Colonic mucosa (tissue), 4 donors: ENCODE measurements around the gene JAKMIP2. TPM values are rescaled to one million over a fixed set of nuclear protein-coding genes. Genes with fewer than 3 reads are reported as not detected.

Experiments used
- DNase-seq: peaks from one replicate; pipeline ENCODE4 v3.0.0-alpha.2; 2020
- H3K27ac ChIP-seq: fragments of 200-600 bp; one replicate; pipeline ENCODE4 v1.8.0; 2021
- H3K27me3 ChIP-seq: fragments of 200-600 bp; one replicate; pipeline ENCODE4 v1.8.0; 2021
- H3K36me3 ChIP-seq: fragments of 200-600 bp; one replicate; pipeline ENCODE4 v1.8.0; 2021
- H3K4me1 ChIP-seq: fragments of 200-600 bp; one replicate; pipeline ENCODE4 v1.8.0; 2021; ENCODE audit warnings: mild to moderate bottlenecking
- H3K4me3 ChIP-seq: fragments of 200-600 bp; one replicate; pipeline ENCODE4 v1.8.0; 2021
- H3K9ac ChIP-seq, 2 donors: one replicate each; pipeline ENCODE4 v1.7.0; 2013; ENCODE audit warnings: control low read depth in 2 of 2, low read depth in 2 of 2, low read length in 2 of 2
- H3K9me3 ChIP-seq: fragments of 200-600 bp; one replicate; pipeline ENCODE4 v1.8.0; 2021
- CTCF ChIP-seq: fragments of 200-600 bp; IDR thresholded peaks from one replicate; pipeline ENCODE4 v1.8.0; 2022; ENCODE audit warnings: antibody characterized with exemption, mild to moderate bottlenecking
- intact Hi-C: fragments of 100-400 bp; cut with DNase I; formaldehyde crosslinking; loops from one replicate; pipeline ENCODE4 v1.14.1; 2022
- total RNA-seq, 2 donors: library from RNA; stranded (reverse); fragmentation: NEBNext Ultra II Directional in 1 of 2; extraction: Animal tissue kit (Norgen Biotek cat#: 25700) in 1 of 2; gene quantifications; one replicate each; pipeline ENCODE4 v1.2.1, GENCODE V29; 2021
- donor health status: healthy.
- donor health status: DM: no; HTN: no; CAD: no.
- donor health status: DM: no; HTN: no; CAD: no.

The JAKMIP2 gene
- total RNA-seq, 2 donors from 2014 or later: 0.17 to 1.3 TPM

- no peaks in the 10 kb centered on the region for H3K4me1 ChIP-seq
- DNase-seq: no peak
- intact Hi-C loops: loop anchor here (5.0 kb wide), 1 partner anchor 112 kb away; no protein-coding TSS in a partner anchor
- no peak overlapping the region for H3K27ac ChIP-seq
- no peak overlapping the region for H3K9ac ChIP-seq
- no peaks in the 10 kb centered on the region for H3K9me3 ChIP-seq
- H3K36me3 ChIP-seq: no peaks in the 10 kb centered on the region
- no peak overlapping the region for H3K4me3 ChIP-seq
- TF ChIP-seq CTCF: no peak
- no peaks in the 10 kb centered on the region for H3K27me3 ChIP-seq
Measured at GRCh38 chr5:147564124-147564486, 218.4 kb downstream of the JAKMIP2 start.

DNA sequence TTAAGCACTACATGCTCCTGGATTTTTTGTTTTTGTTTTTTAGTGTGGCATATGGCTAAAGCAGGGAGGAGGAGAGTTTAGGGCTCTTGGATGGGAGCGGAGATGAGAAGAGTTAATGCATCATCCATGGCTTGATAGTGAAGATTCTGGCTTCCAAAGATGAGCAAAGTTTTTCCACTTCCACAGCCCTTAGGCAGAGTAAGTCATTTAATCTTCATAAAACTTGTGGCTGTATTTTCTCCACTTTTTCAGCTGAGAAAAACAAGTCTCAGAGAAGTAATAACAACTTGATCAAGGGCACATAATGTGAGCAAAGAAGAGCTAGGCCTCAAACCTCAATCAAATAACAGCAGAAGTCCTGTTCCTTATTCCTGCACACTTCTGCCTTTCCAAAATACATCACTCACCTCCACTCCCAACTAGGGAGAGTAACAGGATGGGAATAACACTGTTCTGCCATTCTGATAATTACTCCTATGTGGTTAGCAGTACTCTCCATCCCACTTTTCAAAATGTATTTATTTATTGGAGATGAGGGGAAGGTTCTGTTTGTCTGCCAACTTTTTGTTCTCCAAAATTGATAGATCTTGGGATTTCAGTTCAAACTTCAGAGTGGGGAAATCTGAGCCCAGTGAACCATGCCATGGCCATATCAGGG is 218.9 kb downstream of the JAKMIP2 start:
- DNase-seq: no peak
- Histone ChIP-seq H3K4me1 (no peaks in the 10 kb centered on the region), H3K27me3 (no peaks in the 10 kb centered on the region), H3K9me3 (no peaks in the 10 kb centered on the region), H3K27ac (no peak overlapping the region), H3K9ac (no peak overlapping the region), H3K36me3 (no peaks in the 10 kb centered on the region), H3K4me3 (no peak overlapping the region)
- no peak for TF ChIP-seq CTCF
- intact Hi-C loops: loop anchor here (5.0 kb wide), 1 partner anchor 111 kb away; no protein-coding TSS in a partner anchor

- H3K27me3 ChIP-seq: no peaks in the 10 kb centered on the region
- no peak overlapping the region for H3K27ac ChIP-seq
- no peaks in the 10 kb centered on the region for H3K4me1 ChIP-seq
- H3K36me3 ChIP-seq: no peaks in the 10 kb centered on the region
- TF ChIP-seq CTCF: no peak
- intact Hi-C loops: loop anchor here (5.0 kb wide), 1 partner anchor 109 kb away; no protein-coding TSS in a partner anchor
- no peak overlapping the region for H3K4me3 ChIP-seq
- no peak for DNase-seq
- H3K9me3 ChIP-seq: no peaks in the 10 kb centered on the region
- no peak overlapping the region for H3K9ac ChIP-seq
Measured at GRCh38 chr5:147561435-147561834, 221.1 kb downstream of the JAKMIP2 start.

GRCh38 chr5:147560718-147561331 is 221.7 kb downstream of the JAKMIP2 start:
- H3K9ac ChIP-seq: no peak overlapping the region
- intact Hi-C loops: loop anchor here (5.0 kb wide), 1 partner anchor 109 kb away; no protein-coding TSS in a partner anchor
- H3K36me3 ChIP-seq: no peaks in the 10 kb centered on the region
- no peaks in the 10 kb centered on the region for H3K4me1 ChIP-seq
- no peak for DNase-seq
- H3K27me3 ChIP-seq: no peaks in the 10 kb centered on the region
- H3K27ac ChIP-seq: no peak overlapping the region
- no peaks in the 10 kb centered on the region for H3K9me3 ChIP-seq
- no peak for TF ChIP-seq CTCF
- H3K4me3 ChIP-seq: no peak overlapping the region

GRCh38 chr5:147559749-147560148 is 222.8 kb downstream of the JAKMIP2 start:
- no peaks in the 10 kb centered on the region for H3K4me1 ChIP-seq
- H3K27ac ChIP-seq: no peak overlapping the region
- intact Hi-C loops: loop anchor here (5.0 kb wide), 2 partner anchors 97 to 107 kb away; no protein-coding TSS in a partner anchor
- H3K9ac ChIP-seq: no peak overlapping the region
- H3K36me3 ChIP-seq: no peaks in the 10 kb centered on the region
- TF ChIP-seq CTCF: no peak
- no peaks in the 10 kb centered on the region for H3K9me3 ChIP-seq
- no peak overlapping the region for H3K4me3 ChIP-seq
- DNase-seq: no peak
- H3K27me3 ChIP-seq: no peaks in the 10 kb centered on the region
